DMS79 treated with DMSO at 0.1 percent for 48 hours (cell line): ENCODE measurements around the gene NADK2.

ENCODE experiments used
- DNase-seq: peaks from one replicate; lab custom pipeline; 2025; lab: John Stamatoyannopoulos, UW

Gene NADK2

GRCh38 chr5:36246036-36246800, 4.5 kb upstream of the NADK2 start:
- no peak for DNase-seq

DNA sequence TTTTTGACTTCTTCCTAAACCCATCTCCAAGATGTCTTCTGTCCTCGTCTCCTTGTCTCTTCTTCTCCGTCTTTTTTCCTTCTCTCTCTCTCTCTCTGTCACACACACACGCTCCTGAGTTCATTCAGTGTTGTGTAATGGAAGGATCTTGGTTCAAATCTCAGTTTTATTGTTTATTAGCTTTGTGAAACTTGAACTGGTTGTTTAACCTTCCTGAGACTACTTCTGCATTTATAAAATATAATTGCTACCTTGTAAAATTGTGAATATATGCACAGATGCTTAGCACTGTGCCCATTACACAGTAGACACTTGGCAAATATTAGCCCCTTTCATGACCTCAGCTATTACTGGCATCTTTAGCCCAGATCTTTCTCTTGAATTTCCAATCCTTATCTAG, 2.4 kb upstream of the NADK2 start:
- DNase-seq, result no peak

GRCh38 chr5:36243653-36244052, 1.9 kb upstream of the NADK2 start:
- no peak for DNase-seq

- no peak for DNase-seq
These were observed 1.1 kb upstream of the NADK2 start for GRCh38 chr5:36242534-36243485.

GRCh38 chr5:36240779-36241630, 720 bp downstream of the NADK2 start:
- DNase-seq, result peak; percentile 5

DNA sequence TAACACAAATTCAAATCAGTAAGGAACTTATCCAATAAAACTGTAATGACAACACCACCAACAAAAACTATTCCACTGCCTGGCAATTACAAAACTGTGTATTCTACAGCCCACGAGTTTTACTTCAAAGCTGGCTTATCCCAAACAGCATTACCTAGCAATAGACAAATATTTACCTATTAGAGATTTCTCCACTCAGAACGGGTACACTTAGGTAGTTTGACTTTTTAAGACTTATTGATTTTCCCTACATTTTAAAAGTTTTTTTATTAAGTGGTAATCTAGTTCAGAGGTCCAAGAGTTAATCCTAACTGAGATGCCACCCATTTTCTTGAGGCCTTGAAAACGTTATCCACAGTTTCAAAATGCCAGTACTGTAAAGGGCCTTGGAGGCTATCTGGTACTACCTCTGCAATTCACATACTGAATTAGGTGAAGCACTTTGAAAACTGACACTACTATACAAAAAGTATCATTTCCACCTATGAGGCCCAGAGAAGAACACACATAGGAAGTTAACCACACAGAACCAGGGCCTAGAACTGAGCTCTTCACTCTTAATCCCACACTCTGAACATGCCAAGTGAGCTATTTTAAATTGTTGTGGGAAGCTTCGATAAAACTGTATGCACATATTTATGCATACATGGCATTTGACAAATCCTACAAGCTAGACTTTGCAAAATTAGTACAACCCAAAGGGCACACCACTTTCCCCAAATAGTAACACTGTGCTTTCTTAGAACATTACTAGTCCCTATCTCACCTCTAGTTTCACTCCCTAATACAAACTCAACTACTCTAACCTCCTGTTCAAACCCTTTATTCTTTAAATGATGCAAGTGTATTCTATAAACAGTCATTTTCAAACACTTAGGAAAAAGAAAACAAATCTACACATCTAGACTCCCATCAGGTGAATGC, 2.1 kb downstream of the NADK2 start:
- no peak for DNase-seq

DNA sequence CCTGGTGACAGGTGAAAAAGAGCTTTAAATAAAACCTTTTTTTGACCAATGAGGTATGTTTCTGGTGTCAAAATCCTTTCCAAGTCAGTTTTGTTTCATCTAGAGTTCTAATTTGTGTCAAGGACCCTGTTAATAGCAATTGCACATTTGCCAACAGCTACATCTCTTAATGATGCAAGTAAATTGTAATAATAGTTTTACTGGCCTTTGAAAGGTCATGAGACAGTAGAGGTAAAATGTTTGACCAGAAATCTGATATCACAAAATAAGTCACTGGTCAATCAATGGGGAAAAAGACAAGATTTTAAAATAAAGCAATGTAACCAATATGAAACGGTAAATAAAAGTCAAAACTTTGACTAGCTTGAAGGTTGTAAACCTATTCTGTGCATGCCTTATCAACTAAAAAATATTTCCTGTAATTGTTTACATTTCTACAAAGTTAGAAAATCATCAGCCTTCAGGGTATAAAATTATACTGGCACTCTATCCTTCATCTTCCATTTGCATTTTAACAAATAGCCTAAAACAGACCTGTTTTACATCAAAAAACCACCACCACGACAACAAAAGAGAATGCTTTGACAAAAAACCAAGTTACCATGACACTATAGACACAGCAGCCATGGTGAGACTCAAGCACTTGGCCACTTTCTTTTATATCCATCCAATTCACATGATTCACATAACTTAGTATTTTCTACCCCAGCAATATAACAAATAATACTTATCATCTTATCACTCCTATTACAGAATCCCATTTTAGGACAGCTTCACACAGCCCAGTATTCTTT, 3.0 kb downstream of the NADK2 start:
- no peak for DNase-seq

- no peak for DNase-seq
These were observed 4.0 kb downstream of the NADK2 start for GRCh38 chr5:36237751-36238150.

- no peak for DNase-seq
These were observed 4.9 kb downstream of the NADK2 start for GRCh38 chr5:36236801-36237200.

DNA sequence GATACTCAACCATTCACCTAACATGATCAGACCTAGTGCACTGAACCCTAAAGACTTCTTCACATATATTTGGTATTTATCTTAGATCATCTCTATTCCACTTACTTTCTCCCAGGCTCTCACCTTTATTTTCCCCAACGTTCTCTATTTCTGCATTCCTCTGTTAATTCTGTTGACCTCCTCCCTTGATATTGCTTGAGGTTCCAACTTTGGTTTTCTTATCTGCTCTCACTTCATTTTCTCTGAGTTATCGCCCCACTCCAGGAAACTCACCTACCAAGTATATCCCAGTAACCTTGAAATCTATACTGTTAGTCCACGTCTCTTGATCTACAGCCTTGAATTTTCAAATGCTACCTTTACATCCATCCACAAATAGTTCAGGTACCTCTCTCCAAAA, 9.2 kb downstream of the NADK2 start:
- DNase-seq, result no peak

DNA sequence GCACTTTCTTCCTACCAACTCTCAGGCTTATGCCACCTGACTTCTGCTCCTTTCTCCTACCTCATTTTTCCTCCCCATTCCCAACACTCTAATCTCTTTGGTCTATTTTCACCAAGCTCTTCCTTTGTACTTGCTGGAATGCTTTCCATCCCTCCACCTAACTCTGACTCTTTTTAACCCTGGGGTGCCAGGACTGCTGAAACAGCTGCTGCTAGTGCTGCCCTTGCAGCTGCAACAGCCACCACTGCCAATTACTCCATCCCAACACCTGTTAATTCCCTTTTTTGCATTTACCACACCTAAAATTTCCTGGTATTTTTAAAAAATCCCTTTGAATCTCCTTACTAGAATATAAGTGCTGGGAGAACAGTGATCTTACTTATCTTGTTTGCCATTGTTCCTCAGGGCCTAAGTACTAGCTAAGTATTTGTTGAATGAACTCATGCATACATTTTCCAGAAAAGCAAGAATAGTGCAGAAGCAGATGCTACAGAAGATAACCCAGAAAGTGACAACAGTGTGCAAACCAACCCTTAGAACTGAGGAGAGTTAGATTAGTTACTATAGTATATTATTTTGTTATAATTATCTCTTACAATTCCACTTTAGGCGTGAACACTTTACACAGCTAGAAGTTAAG, 11.5 kb downstream of the NADK2 start:
- no peak for DNase-seq

GRCh38 chr5:36228505-36228904, 13.2 kb downstream of the NADK2 start:
- DNase-seq, result no peak

DNA sequence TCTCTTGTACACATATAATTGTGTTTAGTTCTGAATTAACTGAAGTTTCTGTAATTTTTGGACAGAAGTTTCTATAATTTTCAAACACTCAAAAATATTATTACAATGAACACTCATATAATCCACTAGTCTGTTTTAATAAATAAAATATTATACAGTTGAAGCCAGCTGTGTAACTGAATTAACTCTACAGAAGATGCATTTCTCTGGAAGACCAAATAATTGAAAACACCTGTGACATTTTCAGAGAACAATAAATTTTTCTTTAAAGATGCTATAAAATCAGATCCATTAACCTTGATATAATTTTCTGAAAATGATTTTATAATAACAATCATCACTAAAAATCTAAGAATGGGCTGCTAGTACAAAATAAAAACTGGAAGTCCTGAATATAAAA, 14.7 kb downstream of the NADK2 start:
- DNase-seq, result no peak

DNA sequence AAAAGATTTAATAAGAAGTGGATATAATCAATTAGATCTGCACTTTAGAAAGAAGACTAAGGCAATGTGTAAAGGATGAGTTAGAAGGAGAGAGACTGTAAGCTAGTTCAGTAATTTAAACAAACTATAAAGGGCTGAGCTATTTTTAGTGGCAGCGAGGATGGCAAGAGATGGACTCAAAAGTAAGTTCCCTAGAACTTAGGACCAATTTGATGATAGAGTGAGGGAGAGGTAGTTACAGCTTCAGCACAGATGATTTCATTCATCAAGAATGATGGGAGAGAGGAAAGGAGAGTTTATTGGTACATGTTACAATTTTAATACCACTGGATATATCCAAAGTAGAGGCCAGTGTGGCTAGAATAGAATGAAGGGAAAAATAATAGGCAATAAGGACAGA, 19.1 kb downstream of the NADK2 start:
- no peak for DNase-seq

DNA sequence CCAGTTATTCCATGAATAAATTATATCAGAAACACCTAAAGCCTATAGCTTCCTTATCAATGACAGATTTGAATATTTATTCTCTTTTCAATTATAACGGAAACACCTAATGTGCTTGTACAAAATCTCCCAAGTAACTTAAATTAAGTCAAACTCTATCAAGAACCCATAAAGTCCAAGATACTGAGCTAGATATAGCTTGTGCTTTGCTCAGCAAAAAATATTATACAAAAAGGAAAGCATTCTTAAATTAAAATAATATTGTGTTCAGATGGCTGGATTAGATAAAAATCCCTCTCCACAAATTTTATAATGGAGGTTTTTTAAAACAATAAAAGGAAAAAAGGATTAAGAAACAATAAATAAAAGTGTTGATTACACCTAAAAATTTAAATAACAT, 23.7 kb downstream of the NADK2 start:
- DNase-seq, result no peak

- DNase-seq, result no peak
These were observed 24.2 kb downstream of the NADK2 start for GRCh38 chr5:36217567-36217966.

DNA sequence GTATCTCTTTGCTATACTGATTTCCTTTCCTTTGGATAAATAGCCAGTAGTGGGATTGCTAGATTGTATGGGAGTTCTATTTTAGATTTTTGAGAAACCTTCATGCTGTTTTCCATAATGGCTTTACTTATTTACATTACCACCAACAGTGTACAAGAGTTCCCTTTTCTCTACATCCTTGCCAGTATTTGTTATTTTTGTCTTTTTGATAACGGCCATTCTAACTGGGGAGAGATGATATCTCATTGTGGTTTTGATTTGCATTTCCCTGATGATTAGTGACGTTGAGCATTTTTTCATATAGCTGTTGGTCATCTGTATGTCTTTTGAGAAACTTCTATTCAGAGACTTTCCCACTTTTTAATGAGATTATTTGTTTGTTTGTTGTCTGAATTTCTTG, 25.8 kb downstream of the NADK2 start:
- no peak for DNase-seq

DNA sequence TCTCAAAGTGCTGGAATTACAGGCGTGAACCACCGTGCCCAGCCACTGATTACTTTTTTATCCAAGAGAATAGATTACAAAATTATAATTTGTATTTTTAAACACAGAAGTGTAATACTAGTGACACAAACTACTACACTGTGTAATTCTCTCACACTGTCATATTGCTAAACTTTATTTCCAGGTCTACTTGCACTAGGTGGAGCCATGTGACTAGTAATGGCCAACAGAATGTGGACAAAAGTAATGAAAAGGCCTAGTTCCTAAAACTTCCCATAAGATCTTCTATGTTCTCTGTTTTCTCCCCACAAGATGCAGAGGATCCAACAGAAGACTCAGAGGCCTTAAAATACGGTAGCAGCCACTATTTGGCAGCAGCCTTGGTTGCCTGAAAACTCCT, 27.3 kb downstream of the NADK2 start:
- no peak for DNase-seq

GRCh38 chr5:36209664-36210063, 32.1 kb downstream of the NADK2 start:
- DNase-seq, result no peak

GRCh38 chr5:36208786-36209185, 32.9 kb downstream of the NADK2 start:
- DNase-seq, result no peak
